SW480 (cell line): Measurements from ENCODE around the gene COL26A1.
A peak's percentile ranks its signal among the peaks of the same experiment; 100 is the strongest.

Source experiments
- DNase-seq: peaks from one replicate; pipeline ENCODE4 v3.0.0-alpha.2; 2016; ENCODE audit warnings: low spot score

COL26A1 gene

DNA sequence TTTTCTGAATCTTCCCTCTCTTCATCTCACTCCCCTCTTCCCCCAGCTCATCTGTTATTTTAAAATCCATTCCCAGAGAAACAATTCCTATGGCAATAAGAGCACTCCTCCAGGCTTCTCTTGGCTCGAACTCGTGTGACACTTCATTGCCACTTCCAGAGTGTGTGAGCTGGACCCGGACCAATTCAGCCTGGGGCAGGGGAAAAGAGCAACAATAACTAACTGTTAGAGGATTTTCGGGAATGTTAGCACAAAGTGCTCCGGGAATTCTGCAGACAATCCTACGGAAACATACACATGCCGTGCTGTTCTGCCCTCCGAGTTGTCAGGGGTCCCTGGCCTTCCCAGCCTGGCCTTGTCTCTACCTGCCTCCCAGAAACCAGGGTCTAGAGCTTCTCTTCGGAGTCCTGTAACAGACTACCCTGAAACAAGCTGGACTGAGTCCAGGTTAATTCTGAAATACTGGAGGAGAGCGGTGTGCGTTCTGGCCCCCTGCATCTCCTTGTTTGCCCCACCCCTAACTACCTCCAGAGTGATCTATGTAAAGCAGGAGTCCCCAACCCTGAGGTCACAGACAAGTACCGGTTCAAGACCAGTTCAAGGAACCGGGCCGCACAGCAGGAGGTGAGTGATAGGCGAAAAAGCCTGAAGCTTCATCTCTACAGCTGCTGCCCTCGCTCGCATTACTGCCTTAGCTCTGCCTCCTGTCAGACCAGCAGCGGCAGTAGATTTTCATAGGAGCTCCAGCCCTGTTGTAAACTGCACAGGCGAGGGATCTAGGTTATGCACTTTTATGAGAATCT is 11.3 kb downstream of the COL26A1 start:
- no peak for DNase-seq

DNA sequence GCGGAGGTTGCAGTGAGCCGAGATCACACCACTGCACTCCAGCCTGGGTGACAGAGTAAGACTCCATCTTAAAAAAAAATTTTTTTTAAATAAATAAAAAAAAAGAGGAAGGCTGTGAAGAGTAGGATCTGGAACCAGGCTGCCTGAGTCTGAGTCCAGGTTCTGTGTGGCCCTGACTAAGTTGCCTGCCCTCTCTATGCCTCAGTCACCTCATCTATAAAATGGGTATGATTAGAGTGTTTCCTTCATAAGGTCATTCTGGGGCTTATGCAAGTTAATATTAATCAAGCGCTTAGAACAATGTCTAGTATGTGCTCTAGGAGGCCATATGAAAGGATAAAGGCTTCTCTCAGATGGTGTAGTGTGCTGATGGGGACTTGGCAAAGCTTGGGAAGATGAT is 12.3 kb downstream of the COL26A1 start:
- no peak for DNase-seq

DNA sequence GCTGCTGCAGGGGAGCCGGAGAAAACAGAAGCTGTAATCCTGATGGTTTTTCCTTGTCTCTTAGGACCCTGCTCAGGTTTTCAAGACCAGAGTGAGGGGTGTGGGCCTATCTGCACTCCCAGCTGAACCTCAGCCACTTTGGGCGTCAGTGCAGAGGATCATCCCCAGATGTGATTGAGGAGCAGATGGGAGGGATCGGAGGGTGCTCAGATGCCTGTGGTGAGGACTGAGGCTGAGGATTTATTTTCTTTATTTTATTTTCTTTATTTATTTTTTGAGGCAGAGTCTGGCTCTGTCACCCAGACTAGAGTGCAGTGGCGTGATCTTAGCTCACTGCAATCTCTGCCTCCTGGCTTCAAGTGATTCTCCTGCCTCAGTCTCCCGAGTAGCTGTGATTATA is 13.9 kb downstream of the COL26A1 start:
- no peak for DNase-seq

DNA sequence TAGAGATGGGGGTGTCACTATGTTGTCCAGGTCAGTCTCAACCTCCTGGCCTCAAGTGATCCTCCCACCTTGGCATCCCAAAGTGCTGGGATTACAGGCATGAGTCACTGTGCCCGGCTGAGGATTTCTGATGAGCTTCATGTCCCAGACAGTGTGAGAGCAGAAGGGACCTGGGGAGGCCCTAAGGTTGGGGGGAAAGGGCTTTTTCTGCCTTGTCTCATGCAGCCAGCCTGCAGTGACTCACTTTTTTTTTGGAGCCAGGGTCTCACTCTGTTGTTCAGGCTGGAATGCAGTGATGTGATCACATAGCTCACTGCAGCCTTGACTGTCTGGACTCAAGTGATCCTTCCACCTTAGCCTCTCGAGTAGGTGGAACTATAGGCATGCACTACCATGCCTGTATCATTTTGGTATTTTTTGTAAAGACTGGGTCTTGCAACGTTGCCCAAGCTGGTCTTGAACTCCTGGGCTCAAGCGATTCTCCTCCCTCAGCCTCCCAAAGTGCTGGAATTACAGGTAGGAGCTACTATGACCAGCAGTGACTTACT is 14.6 kb downstream of the COL26A1 start:
- DNase-seq = no peak

DNA sequence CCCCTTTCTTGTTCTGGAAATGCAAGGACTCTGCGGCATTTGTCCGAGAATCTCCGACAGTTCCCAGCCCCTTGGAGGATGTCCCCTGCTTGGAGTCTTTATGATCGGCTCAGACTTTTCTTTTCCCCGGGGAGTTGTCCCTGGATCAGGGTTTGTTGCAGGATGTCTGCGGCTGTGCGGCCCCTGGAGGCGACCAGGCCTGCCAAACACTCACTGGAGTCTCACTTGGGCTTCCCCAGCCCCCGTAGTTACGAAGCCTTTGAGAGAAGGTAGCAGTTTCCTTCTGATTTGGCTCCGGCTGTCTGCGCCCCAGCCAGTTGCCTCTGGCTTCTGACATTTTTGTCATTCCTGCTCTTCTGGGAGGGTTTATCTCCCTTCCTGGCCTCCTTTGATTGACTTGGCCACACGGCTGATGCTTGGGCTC is 16.1 kb downstream of the COL26A1 start:
- no peak for DNase-seq

DNA sequence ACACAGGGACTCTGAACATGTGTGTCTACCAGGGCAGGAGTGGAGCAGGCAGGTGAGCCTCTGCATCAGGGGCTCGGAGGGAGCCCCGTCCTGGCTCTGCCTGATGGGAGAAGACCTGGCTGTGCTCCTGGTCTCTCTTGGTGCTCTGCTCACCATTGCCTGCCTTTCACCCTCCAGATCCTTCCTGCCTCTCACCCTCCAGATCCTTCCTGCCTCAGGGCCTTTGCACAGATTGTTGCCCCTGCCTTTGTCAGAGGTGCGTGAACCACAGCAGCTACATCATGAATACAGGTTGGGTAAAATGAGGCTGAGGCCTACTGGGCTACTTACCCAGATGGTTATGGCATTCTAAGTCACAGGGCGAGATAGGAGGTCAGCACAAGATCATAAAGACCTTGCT is 16.6 kb downstream of the COL26A1 start:
- DNase-seq = no peak

DNA sequence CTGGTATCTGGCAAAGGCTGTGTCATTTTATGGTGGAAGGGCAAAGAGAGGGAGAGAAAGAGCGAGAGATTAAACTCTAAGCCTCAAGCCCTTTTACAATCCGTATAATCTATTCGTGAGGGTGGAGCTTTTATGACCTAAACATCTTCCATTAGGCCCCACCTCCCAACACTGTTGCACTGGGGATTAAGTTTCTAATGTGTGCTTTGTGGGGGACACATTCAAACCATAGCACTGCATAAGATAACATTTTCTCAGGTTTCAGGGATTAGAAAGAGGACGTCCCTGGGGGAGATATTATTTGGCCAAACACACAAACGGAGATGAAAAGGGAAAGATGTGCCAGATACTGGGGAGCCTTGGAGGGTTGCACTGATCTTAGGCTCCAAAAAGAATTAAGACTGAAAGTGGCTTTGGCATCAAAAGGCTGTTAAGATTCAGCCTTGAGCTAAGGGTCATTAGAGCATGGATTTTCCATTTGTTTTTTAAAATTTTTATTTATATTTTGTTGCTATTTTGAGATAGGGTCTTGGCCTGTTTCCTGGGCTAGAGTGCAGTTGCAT is 19.0 kb downstream of the COL26A1 start:
- DNase-seq = no peak

DNA sequence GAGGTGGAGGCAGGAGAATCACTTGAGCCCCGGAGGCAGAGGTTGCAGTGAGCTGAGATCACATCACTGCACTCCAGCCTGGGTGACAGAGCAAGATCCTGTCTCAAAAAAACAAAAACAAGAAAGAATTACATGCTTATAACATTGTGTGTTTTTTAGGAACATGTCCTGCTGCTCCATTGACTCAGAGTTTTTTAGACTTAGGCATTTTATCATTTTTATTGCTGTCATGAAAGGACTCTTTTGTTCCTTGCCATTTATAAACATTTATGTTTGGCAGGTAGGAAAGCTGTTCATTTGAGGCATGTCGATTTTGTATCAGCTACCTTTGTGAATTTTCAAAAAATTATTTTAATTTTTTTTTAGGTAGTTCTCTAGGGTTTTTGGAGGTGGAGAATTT is 20.3 kb downstream of the COL26A1 start:
- no peak for DNase-seq

DNA sequence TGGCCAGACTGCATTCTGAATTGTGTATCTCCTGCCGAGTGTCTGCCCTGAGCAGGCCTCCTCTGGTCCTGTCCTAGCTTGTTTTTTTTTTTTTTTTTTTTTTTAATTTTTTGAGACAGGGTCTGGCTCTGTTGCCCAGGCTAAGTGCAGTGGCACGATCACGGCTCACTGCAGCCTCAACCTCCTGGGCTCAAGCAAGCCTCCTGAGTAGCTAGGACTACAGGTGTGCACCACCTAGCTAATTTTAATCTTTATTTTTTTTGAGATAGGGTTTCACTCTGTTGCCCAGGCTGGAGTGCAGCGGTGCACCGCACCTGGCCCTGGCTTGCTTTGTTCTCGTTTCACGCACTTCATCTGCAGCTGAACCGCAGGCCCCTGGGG is 23.5 kb downstream of the COL26A1 start:
- no peak for DNase-seq

DNA sequence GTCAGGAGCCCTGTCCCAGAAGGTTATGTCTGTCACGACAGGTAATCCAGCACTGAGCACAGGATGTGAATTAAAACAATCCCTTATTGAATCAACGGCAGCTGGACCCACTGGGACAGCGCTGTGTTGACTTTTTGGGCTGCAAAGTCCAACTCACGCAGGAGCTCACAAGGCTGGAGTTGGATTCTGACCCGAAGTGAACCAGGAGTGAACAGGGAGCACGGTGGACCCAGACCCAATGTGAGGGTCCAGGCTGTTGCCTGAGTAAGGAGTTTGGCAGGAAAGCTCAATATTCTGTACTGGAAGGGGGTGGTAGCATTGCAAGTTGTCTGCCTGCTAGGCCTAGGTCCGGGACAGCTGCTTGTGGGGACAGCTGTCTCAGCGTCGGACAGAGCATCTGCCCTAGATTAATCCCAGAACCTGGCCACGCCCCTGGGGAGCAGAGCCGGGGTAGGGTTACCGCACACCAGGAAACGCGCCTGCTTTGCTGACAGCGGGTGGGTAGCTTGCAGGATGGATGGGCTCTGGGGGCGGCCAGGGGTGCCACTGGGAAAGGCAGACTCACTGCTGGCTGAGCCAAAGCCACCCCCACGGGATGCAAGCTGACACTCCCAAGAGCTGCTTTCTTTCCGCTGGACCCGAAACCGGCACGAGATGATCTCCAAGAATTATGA is 24.0 kb downstream of the COL26A1 start:
- DNase-seq = peak; percentile 76

DNA sequence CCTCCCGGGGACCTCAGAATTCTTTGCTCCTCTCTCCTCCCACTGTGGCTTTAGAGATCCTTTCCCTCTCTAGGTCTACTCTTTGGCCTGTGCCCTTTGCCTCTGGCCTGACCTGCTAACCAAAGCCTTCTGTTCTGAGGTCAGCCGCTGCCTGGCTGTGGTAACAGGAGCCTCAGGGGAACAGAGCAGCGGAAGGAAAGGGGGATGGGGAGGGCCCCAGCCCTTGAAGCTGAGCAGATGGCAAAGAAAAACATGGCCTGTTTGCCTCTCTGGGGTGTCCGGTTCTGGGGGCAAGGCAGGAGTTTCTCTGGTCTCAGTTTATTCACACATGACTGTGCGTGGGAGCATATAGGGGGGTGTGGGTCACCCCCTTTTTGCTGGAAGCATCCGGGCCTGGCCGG is 28.2 kb downstream of the COL26A1 start:
- DNase-seq = peak; percentile 79

DNA sequence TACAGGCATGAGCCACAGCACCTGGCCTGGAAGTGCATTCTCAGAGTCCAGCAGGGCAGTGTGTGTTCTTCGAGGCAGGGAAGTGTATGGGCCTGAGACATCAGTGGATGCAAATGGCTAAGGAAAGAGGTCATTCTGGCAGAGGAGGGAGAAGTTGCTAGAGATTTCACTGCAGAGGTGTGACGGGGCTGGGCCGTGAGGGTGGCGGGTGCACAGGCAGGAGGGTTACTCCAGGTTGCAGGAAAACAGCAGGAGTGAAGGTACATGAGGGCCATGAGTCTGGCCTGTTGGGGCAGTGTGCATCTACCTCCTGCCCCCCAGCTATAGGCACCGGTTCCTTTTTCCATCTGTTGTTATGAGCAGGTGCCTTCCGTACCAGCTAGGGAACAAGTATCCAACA is 29.3 kb downstream of the COL26A1 start:
- DNase-seq = no peak

DNA sequence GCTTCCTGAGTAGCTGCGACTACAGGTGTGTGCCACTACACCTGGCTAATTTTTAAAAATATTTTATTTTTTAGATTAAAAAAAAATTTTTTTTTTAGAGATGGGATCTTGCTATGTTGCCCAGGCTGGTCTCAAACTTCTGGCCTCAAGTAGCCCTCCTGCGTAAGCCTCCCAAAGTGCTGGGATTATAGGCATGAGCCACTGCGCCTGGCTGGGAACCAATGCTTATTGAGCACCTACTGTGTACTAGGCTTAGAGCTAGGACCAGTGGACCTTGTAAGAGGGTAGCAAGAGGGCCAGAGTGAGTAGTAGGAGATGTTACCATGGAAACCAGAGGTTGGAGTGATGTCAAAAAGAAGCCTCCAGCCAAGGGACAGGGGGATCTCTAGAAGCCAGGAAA is 31.2 kb downstream of the COL26A1 start:
- no peak for DNase-seq

DNA sequence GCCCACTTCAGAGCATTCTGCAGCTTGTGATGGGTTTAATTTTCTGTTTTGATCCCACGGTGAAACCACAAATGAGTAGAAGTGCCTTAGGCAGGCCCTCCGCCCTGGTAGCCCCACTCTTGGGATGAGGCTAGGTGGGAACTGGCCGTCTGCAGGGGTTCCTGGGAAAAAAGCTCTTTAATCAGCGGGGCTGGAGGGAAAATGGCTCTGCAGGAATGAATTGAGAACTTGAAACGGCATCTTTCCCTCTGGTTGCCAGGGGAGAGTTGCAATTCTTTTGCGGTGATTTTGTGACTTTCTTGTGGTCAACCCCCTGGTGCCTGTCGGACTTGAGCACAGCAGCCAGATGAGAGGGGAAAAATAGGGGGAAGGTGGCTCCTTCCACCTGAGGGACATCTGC is 32.7 kb downstream of the COL26A1 start:
- DNase-seq = peak; percentile 77

DNA sequence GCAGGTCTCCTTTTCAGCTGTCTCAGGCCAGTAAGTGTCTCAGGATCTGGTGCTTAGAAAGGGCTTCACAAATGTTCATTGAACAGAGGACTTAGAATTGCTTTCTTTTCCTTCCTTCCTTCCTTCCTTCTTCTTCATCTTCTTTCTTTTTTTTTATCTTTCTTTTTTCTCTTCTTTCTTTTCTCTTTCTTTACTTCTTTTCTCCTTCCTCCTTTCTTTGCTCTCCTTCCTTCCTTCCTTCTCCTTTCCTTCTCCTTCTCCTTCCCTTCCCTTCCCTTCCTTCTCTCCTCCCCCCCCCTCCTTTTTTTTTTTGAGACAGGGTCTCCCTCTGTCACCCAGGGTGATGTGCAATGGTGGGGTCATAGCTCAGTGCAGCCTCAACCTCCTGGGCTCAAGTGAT is 34.6 kb downstream of the COL26A1 start:
- no peak for DNase-seq

DNA sequence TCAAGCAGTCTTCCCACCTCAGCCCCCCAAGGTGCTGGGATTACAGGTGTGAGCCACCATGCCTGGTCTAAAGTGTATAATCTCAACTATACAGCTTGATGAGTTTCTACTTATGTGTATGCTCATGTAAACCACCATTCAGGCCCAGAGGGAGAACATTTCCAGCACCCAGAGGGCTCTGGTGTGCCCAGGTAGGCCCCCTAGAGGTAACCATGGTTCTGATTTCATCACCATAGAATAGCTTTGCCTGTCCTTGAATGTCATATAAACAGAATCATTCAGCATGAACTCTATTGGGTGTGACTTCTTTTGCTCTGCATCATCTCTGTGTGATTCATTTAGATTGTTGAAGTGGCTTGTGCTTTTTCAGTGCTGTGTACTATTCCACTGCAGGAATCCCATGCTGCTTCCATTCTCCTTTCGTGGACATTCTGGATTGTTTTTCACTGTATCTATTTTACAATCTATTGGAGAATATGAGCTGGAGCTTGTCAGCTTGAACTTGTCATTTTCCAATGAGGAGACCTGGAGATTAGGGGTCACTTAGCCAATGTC is 35.2 kb downstream of the COL26A1 start:
- DNase-seq = peak; percentile 39

DNA sequence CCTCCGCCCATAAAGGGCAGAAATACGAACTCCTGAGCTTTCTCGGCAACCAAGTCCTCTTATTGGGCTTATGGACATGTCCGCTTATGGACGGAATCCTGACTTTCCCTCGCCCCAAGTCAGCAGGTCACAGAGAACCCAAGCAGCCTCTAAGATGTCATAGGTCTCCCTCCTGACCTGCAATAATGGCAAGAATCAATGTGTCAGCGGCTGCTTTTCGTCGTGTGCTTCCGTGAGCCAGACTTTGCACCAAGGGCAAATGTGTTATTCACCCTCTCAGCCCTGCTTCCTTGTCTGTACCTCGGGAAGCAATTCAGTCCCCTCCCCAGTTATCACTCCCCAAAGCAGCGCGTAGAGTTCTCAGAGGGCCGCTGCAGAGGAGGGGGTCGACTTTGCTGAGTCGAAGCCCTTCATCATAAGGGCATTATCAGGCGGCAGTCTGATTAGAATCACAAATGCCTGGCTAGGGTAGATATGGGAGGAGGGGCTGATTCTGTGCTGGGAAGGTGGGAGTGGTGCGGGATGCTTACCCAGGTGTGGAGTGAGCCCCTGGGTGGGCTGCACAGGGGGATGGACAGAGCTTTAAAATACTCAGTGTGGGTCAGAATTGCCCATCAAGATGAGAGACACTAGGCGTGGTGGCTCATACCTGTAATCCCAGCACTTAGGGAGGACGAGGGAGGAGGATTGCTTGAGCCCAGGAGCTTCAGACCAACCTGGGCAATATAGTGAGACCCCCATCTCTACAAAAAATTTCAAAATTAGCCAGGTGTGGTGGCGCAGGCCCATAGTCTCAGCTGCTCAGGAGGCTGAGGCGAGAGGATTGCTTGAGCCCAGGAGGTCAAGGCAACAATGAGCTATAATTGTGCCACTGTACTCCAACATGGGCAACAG is 36.0 kb downstream of the COL26A1 start:
- DNase-seq = no peak

DNA sequence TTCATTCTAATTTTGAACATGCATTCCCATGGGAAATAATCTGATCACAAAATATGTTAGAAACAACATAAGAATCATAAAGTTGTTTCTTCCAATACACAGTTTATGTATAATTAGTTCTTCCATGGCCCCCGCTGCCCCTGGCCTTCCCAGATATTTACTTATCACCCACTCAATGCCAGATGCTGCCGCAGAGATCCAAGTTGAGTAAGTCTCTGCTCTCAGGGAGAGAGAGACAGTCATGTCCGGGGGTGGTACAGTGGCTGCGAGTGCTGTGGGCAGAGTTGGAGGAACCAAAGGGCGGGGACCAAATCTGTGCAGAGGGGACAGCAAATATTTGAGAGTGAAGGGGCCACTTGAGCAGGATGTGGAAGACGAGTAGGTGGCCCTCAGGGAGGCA is 37.1 kb downstream of the COL26A1 start:
- DNase-seq = no peak

DNA sequence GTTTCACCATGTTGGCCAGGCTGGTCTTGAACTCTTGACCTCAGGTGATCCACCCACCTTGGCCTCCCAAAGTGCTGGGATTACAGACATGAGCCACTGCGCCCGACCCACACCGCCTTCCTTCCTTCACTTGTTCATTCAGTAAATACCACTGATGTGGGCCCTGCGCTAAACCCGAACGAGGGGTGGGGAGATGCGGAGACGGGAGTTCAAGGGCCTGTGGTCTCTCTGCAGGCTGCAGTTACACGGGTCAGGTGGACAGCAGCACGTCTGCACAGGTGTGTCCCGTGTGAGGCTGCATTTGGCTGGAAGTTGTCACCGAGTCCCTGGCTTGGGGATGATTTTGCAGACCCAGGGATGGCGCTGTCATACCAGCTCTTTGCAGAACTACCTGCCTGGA is 38.1 kb downstream of the COL26A1 start:
- no peak for DNase-seq

DNA sequence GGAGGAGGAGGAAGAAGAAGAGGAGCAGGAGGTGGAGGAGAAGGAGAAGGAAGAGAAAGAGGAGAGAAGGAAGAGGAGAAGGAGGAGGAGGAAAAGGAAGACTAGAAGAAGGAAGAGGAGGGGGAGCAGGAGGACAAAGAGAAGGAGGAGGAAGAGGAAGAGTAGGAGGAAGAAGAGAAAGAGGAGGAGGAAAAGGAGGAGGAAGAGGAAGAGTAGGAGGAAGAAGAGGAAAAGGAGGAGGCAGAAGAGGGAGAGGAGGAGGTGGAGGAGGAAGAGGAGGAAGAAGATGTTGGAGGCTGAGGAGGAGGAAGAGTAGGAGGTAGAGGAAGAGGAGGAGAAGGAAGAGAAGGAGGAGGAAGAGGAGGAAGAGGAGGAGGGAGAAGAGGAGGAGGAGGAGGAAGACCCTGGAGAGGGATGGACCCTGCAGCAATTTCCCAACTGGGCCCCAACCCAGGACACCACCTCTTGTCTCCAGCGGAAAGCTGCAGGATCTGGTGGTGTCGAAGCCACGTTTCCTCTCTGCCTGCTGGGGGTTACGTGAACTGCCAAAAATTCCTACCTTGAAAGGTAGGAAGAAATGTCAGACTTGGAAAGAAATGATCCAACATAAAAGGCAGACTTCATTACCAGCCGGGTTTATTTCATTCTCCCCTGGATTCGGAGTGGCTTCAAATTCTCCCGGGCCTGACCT is 38.9 kb downstream of the COL26A1 start:
- no peak for DNase-seq

DNA sequence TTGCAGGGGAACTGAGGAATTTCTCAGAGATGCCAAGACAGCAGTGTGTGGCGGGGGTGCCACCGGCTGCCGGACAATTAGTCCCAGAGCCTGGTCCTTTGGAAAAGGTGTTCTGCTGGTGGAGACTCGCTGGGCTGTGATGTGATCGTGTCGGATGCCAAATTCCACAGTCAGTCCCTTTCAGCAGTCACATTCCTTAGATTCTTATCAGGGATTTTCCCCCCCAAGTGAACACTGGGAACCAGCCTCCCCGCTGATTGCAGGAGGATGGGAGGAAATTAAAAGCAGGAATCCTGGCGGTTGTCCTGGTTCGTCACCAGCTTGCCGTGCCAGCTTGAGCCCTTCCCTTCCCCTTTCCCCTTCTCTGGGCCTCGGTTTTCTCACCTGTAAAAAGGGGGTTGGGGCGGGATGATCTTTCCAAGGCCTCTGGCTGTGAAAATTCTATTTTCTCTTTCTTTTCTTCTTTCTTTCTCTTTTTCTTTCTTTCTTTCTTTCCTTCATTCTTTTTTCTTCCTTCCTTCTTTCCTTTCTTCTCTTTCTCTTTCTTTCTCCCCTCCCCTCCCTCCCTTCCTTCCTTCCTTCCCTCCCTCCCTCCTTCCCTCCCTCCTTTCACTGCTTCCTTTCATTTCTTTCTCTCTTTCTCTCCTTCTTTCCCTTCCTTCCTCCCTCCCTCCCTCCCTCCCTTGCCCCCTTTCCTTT is 39.6 kb downstream of the COL26A1 start:
- DNase-seq = peak; percentile 91
